GM23248 (cell line): ENCODE results near the gene SNTG2.

Experiments
- EZH2 ChIP-seq: fragments of 200-600 bp; sonication (generic); IDR thresholded peaks from 2 replicates; pipeline ENCODE4 v1.6.1; 2018; ENCODE audit warnings: antibody characterized with exemption, mild to moderate bottlenecking; ENCODE audit not compliant: insufficient read depth, poor library complexity, severe bottlenecking
- EZH2phosphoT487 ChIP-seq: fragments of 200-600 bp; sonication (generic); IDR thresholded peaks from 2 replicates; pipeline ENCODE4 v1.6.1; 2018; ENCODE audit warnings: antibody characterized with exemption, moderate library complexity, mild to moderate bottlenecking, low read depth; ENCODE audit not compliant: insufficient read depth

DNA sequence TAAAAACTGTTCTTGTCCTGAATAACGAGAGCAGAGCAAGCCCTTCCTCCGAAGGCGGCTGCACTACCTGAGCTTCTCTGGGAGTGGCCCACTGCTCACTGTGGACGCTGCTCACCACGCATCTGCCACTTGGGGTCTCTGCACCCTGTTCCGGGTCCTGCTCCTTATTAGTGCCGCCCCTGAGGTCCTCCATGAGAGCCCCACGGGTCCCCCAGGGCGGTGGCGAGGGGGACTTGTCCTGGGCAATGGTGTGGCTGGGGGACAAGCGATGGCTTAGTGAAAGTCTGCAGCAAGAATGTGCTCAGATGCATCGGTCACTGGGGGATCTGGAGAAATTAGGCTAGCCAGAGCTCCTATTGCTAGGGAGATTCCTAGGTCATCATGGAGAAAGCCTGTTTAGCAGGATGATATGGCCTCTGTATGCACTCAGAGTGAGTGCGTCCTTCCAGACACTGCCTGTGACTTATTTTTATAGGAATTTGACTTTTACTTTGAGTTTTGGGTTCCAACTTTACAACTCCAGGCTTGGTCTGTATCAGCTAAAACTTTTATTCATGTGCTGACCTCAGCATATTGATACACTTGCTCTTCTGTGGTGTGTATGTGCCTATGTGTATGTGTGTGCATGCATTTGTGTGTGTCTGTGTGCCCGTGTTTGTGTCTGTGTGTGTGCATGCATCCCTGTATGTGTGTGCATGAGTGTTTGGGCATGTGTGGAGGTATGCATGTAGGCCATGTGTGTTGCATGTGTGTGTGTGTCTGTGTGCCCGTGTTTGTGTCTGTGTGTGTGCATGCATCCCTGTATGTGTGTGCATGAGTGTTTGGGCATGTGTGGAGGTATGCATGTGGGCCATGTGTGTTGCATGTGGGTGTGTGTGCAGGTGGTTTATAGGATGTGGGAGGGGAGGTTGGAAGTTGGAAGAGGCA lies 129.5 kb downstream of the SNTG2 start:
- TF ChIP-seq EZH2 (no peak), EZH2phosphoT487 (no peak)
